ENCODE measurements around the gene KHK. TPM values are rescaled to one million over a fixed set of nuclear protein-coding genes. Genes with fewer than 3 reads are reported as not detected.

The KHK gene
- total and polyA plus RNA-seq, 9 of the 15 experiments (the other 6 are each of a cell fraction or from before 2014, with no cell fraction given): 1.5 to 10.7 (median 5.2) TPM

DNA sequence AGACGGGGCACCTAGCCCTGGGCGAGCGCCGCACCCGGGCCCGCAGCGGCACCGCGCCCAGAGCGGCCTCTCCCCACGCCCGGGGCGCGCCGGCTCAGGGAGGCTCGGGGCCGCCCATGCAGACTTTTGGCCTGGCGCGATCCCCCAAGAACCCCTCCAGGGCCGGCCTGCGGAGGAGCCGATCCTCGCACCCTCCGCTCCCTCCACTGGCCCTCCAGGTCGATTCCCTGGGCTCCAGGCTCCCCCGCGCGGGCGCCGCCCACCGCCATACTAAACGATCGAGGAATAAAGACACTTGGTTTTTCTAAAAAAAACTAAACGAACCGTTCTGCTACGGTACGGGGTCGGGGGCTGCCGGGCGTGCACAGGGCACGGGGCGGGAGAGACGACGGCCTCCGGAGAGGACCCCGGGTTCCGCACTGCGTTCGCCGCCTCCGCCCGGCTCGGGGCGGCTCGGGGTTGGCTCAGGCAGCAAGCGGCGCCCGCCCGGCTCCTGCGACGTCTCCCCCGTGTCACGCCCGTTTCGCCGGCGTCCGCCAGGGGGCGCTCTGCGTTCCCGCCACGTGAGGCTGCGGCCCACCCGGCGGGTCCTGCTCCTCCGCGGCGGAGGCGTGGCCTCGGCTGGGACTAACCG is 365 bp upstream of the KHK start (continued):
- TF ChIP-seq E2F3 (CRISPR knock-in tag; IDR thresholded peaks at IDR 0.05): peak; percentile 81; the same call in 1 of the 2 replicates
- TF ChIP-seq SMAD2 (IDR thresholded peaks at IDR 0.05; ENCODE audit: low read depth, low read length): no peak
- TF ChIP-seq KDM1A (IDR thresholded peaks at IDR 0.05): no peak
- 0 out of 2 replicates have a peak, but pooled peaks have one; percentile 49 for TF ChIP-seq SOX6 (IDR thresholded peaks at IDR 0.05)
- TF ChIP-seq, protein P1, sequence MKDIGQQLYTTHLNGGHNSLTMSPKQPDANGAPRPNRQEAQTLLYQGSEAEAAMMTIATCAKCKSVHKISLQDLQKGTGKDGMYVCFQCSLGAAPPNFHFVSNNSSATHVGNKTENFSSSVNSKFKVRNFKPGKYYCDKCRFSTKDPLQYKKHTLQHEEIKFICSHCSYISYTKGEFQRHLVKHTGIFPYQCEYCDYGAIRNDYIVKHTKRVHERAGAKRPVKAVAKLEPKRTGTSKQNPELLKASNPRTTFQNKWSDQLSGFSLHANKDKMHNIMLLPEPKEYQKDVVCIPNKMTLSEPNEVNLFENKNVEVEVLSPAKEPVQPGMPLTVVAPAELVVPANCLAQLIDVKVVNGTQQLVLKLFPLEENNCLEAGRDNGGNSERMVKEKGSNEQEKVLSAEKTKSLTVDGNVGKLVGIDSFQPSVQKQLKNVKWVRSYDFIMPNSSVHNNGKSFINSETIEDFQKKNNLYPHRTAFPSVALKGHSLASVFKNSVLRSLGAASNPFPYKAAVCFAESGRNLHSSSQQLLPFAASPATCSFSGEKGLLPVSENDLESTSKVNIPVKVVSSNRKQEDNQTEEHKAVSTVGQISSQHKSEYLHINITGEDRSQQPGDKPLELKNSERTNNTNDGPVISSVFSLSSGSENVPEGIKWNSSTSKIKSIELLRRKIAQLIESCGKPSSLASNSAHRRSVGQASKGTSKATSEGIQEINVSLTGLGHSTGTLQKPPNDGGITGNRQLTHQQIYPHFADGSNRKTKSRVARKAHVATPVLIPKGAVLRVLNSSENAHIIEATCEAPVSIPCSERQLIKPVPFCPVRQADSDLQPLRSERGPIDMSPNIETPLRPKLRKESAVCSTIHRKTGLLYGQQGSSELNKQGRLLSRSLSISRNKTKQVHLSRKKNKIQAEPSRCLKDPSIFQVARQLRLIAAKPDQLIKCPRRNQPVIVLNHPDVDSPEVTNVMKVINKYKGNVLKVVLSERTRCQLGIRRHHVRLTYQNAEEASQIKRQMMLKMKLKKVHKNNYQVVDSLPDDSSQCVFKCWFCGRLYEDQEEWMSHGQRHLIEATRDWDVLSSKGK (CRISPR knock-in tag; IDR thresholded peaks at IDR 0.05): no peak
- TF ChIP-seq ETV5 (CRISPR knock-in tag; IDR thresholded peaks at IDR 0.05; ENCODE audit: low read depth): peak; percentile 23
- no peak for TF ChIP-seq ZNF3 (CRISPR knock-in tag; IDR thresholded peaks at IDR 0.05)
- no peak; a peak in 2 of 4 replicates for TF ChIP-seq NRF1 (conservative IDR thresholded peaks at IDR 0.05 in 1 of 2, IDR thresholded peaks at IDR 0.05 in 1 of 2)
- no peak for TF ChIP-seq TGIF2 (CRISPR knock-in tag; IDR thresholded peaks at IDR 0.05)
- no peak for TF ChIP-seq CEBPG (CRISPR knock-in tag; IDR thresholded peaks at IDR 0.05)
- TF ChIP-seq CEBPG (tag; conservative IDR thresholded peaks at IDR 0.05 in 1 of 2, IDR thresholded peaks at IDR 0.05 in 1 of 2): no peak
- TF ChIP-seq, protein P2, sequence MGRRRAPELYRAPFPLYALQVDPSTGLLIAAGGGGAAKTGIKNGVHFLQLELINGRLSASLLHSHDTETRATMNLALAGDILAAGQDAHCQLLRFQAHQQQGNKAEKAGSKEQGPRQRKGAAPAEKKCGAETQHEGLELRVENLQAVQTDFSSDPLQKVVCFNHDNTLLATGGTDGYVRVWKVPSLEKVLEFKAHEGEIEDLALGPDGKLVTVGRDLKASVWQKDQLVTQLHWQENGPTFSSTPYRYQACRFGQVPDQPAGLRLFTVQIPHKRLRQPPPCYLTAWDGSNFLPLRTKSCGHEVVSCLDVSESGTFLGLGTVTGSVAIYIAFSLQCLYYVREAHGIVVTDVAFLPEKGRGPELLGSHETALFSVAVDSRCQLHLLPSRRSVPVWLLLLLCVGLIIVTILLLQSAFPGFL (CRISPR knock-in tag; IDR thresholded peaks at IDR 0.05): 0 out of 2 replicates have a peak, but pooled peaks have one; percentile 47
- no peak for TF ChIP-seq ESRRB (CRISPR knock-in tag; IDR thresholded peaks at IDR 0.05; ENCODE audit: borderline replicate concordance)
- TF ChIP-seq ZNF398 (CRISPR knock-in tag; IDR thresholded peaks at IDR 0.05): no peak
- peak; percentile 14 for TF ChIP-seq PHF20 (IDR thresholded peaks at IDR 0.05; ENCODE audit: partially characterized antibody)
- peak; percentile 84 for TF ChIP-seq RBFOX2 (IDR thresholded peaks at IDR 0.05; ENCODE audit: low read depth, low read length)
- TF ChIP-seq ZNF184 (CRISPR knock-in tag; IDR thresholded peaks at IDR 0.05): no peak
- peak; percentile 96 for TF ChIP-seq CTCFL (IDR thresholded peaks at IDR 0.05; ENCODE audit: borderline replicate concordance, insufficient read depth, low read depth, low read length, poor library complexity, severe bottlenecking)
